Measurements from ENCODE around the gene CD47.

DNA sequence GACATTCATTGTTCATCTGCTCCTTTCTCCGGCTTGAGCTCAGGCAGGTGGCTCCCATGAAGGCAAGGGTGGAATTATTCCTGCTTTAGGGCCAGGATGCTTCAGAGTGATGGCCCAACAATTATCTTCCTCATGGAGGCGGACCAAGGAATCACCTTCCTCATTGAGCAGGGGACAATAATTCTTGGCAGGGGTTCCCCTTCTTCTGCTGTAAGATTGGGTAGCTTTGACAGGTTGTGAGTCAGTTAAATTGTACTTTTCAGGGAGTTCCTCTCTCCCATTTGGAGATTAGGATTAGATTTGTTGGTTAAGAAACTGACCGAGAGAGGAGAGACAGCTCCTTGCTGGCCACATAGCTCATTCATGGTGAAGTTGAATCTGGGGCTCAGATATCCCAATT is 31.4 kb upstream of the CD47 start:
- no peak for TF ChIP-seq REST (IDR thresholded peaks at IDR 0.05; ENCODE audit: insufficient read depth in 1 of 2, low read depth in 2 of 2, low read length in 1 of 2)
- no peak for TF ChIP-seq POLR2AphosphoS5 (IDR thresholded peaks at IDR 0.05; ENCODE audit: low read depth, low read length)
- TF ChIP-seq CTCF (IDR thresholded peaks at IDR 0.05) = no peak

Measured in Panc1 (cell line).